Ovary (tissue), 3 donors: ENCODE measurements around the gene NAV2.

Experiments used
- EP300 ChIP-seq: sonication (generic); formaldehyde crosslinking; IDR thresholded peaks from one replicate; pipeline ENCODE4 v1.6.1; 2017; ENCODE audit warnings: antibody characterized with exemption
- POLR2A ChIP-seq: fragments of 450-650 bp; IDR thresholded peaks from one replicate; pipeline ENCODE4 v1.6.1; 2017; ENCODE audit warnings: antibody characterized with exemption, mild to moderate bottlenecking, moderate library complexity
- TF ChIP-seq, protein P1 (sequence below), 3 donors: fragments of 450-650 bp in 2 of 3; fragments of 200-600 bp in 1 of 3; IDR thresholded peaks; one replicate each; pipeline versions ENCODE4 v1.5.1 to v1.8.0; 2016 to 2022; ENCODE audit warnings: antibody characterized with exemption in 3 of 3, mild to moderate bottlenecking in 1 of 3
- donor health status: DM: no; HTN: no; CAD: no.

DNA sequence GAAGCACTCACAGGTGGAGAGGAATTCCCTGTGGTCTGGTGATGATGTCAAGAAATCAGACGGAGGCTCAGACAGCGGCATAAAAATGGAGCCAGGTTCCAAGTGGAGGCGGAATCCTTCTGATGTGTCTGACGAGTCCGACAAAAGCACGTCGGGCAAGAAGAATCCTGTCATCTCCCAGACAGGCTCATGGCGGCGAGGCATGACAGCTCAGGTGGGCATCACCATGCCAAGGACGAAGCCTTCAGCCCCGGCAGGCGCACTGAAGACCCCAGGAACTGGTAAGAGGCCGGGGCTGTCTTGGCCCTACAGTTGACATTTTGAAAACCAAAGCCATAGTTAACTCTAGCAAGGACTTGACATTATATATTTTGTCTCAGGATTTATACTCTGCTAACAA is 331.4 kb downstream of the NAV2 start:
- TF ChIP-seq, protein P1, sequence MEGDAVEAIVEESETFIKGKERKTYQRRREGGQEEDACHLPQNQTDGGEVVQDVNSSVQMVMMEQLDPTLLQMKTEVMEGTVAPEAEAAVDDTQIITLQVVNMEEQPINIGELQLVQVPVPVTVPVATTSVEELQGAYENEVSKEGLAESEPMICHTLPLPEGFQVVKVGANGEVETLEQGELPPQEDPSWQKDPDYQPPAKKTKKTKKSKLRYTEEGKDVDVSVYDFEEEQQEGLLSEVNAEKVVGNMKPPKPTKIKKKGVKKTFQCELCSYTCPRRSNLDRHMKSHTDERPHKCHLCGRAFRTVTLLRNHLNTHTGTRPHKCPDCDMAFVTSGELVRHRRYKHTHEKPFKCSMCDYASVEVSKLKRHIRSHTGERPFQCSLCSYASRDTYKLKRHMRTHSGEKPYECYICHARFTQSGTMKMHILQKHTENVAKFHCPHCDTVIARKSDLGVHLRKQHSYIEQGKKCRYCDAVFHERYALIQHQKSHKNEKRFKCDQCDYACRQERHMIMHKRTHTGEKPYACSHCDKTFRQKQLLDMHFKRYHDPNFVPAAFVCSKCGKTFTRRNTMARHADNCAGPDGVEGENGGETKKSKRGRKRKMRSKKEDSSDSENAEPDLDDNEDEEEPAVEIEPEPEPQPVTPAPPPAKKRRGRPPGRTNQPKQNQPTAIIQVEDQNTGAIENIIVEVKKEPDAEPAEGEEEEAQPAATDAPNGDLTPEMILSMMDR (IDR thresholded peaks at IDR 0.05), result no peak
- TF ChIP-seq POLR2A (no peak), EP300 (no peak)
